Activated CD4-positive, alpha-beta T cell treated with anti-CD3 and anti-CD28 coated beads, Interleukin-2, Interleukin-4, amounts not matched to agents 100 ng/mL and 50 ng/mL, durations not matched to agents 16 hours and 8 hours (primary cell): ENCODE data around the gene FRMPD1.
"Not testable (repeated sequence)": the region's sequence is repeated elsewhere in the genome, so short reads cannot be mapped to it uniquely, and the experiment has no call there.

Experiments
- DNase-seq: peaks from one replicate; pipeline ENCODE4 v3.0.0-alpha.2; 2020; ENCODE audit warnings: low spot score

The FRMPD1 gene, protein sequence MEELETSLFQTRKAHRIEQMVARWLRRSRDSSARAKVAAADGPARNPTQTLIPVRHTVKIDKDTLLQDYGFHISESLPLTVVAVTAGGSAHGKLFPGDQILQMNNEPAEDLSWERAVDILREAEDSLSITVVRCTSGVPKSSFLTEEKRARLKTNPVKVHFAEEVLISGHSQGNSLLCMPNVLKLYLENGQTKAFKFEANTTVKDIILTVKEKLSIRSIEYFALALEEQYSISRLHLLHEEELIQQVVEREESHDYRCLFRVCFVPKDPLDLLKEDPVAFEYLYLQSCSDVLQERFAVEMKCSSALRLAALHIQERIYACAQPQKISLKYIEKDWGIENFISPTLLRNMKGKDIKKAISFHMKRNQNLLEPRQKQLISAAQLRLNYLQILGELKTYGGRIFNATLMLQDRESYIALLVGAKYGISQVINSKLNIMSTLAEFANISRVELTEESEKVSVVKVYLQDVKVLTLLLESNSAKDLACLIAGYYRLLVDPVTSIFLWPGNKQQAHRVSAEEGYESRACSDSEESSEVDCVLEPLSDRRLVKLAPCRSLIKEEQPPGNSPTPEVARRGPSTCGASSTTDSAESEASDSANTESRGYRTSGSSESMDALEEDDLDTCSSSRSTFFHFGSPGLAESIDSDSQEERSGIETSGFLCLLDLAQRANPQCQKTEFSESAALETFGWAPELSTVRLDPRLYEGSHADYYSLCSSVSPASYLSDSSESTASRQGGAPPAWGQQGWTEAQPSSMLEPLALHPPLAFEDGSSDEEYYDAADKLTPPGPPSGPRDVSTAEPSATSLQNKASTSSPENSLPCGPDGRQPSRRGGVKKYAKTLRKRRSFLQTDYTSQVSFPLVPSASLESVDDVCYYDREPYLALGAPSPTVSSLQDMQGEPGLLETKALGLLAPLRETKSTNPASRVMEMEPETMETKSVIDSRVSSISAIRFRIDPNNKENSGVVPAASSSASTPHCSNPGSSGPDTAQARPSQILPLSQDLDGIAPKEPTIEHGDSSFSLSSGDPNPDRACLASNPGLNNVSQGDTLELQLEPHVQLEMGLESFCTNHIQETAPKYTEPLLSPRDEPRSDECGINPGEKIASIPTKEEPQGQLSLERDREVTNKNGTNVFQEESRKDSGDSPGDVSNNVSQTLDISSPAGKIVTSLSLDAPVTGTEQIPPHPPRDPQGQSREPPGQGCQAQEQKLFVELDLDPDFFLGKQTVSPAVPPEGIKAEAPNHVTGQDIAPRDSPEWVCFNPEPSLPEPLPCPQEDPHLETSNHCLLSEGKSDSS (N-terminal part only)

DNA sequence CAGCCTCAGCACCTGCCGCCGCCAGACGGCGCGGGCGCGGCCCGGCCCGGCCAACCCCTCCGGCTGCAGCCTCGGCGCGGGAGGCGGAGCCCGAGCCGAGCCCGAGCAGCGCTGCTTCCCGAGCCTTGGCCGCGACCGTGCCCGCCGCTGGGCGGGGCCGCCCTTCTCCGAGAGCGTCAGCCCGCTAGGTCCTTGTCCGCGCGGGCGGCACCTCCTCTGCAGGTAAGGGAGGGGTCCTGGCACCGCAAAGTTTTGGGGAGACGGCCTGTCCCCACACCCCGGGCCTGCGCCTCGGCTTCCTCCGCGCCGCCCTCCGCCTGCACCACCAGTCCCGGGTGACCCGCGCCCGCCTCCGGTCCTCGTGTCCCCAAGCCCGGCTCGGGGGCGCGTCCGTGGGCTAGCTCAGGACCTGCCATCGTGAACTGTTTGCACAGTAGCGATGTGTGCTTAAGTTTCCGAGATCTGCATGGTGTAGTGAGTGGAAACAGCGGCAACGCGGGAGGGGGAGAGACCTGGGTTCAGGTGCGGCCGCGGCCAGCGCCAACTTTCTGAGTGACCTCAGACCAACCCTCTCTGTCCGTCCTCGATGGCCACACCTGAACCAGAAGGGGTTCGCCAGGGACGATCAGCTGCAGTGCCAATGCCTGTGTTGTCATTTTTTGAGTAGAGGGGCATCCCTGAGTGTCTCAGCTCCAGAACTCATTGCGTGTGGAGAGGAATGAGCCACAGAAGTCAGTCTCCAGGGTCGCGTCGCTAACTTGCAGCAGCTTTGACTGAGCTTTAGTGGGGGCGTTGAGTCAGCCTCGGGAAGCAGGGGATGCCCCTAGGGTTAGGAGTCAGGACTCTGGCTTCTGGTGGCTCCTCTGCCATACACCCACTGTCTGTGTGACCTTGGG, at the start of gene FRMPD1:
TSS of gene FRMPD1 (plus strand) at position 82 of the 896 bp plus-strand sequence. CDS start 41,688 bp downstream, outside the sequence.
- peak; percentile 48 for DNase-seq

DNA sequence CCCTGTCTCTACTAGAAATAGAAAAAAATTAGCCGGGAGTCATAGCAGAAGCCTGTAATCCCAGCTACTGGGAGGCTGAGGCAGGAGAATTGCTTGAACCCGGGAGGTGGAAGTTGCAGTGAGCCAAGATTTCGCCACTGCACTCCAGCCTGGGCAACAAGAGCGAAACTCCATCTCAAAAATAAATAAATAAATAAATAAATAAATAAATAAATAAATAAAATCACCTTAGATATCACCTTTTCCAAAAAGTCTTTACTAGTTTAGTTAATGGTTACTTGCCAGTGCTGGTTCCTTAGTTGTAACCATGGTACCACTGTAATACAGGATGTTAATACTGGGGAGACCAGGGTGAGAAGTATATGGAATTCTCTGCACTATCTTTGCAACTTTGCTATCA, 48.7 kb upstream of the FRMPD1 start:
- DNase-seq = not testable (repeated sequence)

DNA sequence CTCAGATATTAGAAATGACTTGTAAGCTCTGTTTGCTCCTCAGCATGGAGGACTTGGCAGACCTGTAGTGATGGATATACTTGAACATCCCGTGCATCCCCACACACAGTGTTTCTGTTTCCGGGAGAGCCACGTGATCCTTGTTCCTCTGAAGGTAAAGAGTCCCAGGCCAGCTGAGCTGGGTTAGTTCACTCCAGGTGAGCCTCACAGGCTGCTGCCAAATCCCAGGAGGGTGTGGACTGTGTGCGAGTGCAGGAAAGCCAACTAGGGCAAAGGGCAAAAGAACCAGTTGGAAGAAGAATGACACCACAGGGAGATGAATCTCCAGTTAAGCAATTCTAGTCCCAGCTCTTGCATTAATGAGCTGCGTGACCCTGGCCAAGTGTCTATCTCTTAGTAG, 47.9 kb upstream of the FRMPD1 start:
- no peak for DNase-seq

DNA sequence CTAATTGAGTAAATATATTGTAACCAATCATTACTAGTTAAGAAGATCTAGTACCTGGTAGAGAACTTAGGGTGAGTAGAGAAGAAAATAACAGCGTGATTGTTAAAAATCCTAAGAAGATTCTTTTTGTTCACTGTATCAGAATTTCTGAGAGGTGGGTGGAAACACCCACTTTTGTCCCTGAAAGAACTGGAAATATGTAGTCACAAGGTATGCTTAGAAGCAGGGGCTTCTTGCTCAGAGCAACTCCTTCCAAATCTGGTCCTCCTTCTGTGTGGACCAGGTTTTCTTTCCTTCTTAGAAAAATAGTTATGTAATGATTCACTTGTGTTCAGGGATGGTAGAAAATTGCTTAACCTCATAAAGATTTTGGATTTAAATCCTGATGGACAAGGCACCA, 46.5 kb upstream of the FRMPD1 start:
- no peak for DNase-seq

DNA sequence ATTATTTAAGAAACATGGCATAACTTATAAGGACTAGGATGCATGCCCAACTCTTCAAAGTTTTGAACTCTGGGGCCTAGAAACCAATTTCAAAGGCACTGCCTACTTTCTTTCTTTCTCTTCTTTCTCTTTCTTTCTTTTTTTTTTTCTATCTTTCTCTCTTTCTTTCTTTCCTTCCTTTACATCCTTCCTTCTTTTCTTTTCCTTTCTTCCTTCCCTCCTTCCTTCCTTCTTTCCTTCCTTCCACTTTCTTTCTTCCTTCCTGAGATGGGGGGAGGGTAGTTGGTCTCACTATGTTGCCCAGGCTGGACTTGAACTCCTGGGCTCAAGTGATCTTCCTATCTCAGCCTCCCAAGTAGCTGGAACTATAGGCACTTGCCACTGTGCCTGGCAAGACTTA, 42.5 kb upstream of the FRMPD1 start:
- DNase-seq = no peak

DNA sequence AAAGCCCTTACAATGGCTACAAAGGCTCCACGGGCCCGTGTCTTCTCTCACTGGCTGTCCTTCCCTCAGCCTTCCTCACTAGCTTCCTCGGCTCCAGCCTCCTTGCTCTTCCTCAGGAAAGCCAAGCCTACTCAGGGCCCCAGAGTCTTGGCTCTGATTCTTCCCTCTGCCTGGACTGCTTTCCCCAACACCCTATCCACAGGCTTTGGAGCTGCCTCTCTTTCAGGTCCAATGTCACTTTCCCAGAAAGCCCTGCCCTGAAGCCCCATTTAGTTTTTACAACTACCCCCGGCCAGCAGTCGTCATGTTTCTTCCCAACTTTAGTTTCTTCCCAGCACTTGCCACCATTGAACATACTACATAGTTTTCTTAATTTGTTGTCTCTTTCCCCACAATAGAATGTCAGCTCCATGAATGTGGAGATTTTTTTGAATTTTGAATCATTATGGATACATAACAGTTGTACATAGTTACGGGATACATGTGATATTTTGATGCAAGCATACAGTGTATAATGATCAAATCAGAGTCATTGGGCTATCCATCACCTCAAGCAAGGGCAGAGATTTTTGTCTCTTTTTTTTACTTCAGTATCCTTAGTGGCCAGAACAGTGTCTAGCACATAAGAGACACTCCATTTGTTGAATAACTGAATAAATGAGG, 40.9 kb upstream of the FRMPD1 start:
- no peak for DNase-seq

DNA sequence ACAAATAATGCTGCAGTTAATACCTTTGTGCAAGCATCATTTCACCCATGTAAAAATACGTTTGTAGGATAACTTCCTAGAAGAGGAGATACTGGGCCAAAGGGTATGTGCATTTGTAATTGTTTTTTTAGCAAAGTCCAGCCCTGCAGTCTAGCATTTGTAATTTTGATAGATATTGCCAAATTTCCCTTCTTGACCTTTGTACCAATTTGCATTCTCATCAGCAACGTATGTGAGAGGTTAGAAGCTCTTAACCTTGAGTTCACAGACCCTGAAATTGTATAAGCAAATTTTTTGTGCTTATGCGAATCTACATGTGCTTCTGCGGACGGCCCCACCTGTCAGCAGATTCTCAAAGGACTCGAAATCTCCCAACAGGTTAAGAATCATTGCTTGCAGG, 39.7 kb upstream of the FRMPD1 start:
- no peak for DNase-seq

DNA sequence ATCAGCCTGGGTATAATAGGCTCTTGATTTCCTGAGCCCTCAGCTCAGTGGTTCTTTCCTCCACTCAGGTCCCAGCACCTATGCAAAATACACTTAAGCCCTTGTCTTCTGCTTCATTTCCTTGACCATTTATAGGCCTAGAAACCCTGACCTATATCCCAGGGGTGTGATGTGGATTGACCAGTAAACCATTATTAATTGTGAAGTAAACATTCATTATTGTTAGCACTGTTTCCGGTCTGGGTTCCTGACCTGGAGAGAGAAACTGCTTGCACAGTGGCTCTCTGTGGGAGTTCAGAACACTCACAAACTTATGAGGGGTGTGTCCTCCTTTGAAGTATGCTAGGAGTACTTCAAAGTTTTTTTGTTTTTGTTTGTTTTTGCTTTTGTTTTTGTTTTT, 38.8 kb upstream of the FRMPD1 start:
- no peak for DNase-seq

DNA sequence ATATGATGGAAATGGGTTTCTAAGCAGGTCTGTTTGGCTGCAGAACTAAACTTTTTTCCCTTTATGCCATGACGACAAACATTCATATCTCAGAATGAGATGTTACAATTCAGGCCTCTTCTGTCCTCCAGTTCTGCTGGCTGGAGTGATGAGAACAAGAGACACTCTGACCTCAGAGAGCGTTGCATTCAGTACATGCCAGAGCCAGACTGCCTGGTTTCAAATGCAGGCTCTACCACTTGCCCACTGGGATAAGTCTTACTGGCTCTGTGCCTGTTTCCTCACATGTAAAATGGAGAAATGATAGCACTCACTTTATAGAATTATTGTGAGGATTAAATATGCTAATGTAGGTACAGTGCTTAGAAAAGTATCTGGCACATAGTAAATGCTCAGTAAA, 33.6 kb upstream of the FRMPD1 start:
- no peak for DNase-seq

DNA sequence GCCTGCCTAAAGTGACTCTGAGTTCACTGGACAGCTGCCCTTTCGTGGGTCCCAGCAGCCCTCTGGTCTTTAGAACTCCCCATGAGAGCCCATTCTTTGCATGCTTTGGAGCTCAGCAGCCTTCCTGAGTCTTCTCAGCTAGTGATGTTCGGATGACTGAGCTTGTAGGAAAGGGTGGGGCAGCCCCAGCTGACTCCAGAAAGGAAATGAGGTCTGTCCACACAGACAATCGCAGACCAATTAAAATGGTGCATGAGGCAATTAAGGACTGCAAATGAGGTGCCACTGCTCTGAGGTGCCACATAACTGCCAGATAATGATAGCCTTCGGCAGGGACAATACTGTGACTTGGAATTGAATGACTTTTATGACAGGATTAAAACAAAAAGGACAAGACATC, 32.9 kb upstream of the FRMPD1 start:
- DNase-seq = no peak

DNA sequence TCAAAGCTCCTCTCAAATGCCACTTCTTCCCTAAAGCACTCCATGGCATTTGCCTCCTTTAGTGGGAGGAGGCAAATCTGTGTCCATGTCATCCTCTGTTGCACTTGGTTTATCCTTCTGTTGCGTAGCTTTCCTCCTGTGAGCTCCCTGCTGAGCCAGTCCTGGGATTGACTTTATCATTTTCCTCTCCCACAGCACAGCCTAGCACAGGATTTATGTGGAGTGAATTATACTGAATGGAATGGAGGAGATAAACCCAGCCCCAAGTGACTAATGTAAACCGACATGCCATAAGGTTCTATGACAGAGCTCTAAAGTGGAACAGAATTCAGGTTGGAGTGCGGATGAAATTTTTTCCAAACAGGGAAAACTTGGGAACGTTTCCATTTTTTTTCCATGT, 31.9 kb upstream of the FRMPD1 start:
- no peak for DNase-seq

DNA sequence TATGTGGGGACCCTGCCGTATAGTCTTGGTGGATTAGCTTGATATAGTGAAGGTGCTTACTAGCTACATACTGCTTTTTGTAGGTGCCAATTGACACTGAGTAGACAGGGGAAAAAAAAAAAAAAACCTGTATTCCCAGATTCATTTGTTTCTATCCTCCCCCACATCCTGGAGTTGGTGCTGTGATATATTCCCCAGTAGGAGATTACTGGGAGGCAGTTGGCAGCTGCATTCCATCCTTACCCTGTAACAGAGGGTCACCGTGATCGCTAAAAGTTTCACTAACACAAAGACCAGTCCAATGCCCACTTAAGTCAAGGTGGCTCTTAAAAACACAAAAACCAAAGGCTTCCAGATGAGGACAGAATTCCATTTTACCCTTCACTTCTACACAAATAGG, 30.9 kb upstream of the FRMPD1 start:
- DNase-seq = no peak

DNA sequence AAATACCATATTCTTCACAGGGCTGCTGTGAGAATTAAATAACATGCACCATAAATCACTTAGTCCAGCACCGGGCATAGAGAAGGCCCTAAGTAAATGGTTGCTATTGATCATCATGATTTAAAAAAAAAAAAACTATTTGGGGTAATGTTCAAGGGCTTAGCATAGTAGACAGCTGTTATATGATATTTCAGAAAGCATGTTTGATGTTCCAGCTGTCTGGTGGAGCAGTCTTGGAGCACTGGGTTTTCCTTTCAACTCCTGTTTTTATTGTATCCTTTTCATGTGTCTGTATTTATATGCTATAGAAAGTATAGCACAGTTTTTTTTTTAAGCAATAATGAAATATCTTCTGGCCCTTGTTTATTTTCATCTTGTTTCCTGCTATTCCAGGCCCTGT, 30.4 kb upstream of the FRMPD1 start:
- no peak for DNase-seq

DNA sequence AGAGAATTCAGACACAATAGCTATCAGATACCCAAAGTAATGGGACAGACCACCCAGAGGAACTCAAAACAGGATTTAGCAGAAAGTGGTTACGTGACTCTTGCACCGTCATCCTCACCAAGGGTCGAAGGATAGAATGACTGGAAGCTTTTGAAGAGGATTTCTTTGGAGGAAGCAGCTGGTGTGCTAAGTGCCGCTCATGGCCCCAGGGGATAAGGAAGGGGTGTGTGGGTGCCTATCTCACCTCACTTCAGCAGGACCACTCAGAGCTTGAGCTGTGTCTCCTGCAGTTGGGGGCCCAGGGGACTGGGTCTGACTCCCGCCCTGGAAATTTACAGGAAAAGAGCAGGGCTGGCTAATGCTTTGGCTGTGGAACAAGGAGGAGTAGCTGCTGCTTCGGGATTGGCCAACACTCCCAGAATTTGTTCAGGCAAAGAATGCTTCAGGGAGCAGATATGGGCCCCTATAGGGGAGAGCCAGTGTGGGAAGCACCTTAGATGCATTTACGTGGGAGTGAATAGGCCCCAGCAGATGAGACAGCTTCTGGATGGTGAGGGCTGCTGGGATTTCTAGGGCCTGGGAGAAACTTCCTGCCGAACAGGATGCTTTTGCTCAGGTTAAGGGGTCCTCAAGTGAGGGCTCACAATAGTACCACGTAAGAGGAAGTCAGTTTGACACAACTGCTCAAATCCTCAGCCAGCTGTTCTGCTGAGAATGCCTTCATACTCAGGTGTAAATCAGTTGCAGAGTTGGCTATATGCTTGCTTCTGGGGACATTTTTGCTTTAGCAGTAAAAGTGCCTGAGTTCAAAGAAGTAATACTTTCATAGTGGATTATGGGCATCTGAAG, 29.3 kb upstream of the FRMPD1 start:
- no peak for DNase-seq

DNA sequence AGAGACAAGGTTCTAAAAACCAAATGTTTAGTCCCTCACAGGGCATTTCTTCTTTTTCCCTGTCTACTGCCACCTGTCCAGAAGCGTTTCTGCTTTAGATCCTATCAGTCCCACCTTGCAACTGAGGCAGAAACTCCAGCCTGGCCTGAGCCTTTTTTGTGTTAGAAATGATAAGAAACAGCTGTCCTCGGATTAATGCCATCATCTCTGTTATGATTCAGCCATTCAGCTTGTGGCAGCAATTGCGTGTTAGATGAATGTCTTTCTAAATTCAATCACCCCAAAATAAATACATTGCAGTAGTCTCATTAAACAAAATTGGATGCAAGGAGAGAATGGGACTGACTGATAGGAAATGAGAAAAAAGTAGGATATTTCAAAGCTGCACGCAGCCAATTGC, 28.3 kb upstream of the FRMPD1 start:
- DNase-seq = no peak

DNA sequence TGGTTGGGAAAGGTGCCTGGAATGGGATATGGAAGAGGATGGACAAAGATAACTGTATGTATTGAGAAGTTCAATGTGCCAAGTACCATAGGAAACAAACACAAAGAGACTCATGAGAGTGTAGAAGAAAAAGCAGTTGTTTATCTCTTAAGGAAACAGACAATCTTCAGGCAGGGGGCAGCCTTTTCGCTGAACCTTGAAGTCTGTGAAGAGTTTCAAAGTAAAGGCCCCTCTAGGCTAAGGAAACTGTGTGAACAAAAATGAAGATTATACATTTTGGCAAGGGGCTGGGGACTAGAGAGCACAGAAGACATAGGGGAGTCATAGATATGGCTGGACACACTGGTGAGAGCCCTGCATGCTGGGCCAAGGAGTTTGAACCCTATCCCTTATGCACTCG, 27.5 kb upstream of the FRMPD1 start:
- no peak for DNase-seq

DNA sequence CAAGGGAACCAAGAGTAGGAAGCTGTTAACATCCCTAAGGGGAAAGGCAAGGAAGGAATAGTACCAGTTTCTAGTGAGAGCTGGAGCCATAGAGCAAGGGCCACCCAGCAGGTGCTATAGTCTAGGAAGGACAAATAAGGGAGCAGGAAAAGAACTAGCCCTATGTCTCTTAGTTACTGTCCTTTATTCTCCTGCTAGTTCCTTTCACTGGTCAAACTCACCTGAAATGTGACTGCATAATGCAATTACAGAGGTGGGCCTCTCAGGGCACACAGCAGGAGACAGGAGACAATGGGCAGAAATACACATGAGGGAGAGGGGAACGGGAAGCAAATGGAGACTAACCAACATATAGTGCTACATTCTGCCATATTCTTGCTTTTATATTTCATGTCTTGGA, 26.7 kb upstream of the FRMPD1 start:
- no peak for DNase-seq

DNA sequence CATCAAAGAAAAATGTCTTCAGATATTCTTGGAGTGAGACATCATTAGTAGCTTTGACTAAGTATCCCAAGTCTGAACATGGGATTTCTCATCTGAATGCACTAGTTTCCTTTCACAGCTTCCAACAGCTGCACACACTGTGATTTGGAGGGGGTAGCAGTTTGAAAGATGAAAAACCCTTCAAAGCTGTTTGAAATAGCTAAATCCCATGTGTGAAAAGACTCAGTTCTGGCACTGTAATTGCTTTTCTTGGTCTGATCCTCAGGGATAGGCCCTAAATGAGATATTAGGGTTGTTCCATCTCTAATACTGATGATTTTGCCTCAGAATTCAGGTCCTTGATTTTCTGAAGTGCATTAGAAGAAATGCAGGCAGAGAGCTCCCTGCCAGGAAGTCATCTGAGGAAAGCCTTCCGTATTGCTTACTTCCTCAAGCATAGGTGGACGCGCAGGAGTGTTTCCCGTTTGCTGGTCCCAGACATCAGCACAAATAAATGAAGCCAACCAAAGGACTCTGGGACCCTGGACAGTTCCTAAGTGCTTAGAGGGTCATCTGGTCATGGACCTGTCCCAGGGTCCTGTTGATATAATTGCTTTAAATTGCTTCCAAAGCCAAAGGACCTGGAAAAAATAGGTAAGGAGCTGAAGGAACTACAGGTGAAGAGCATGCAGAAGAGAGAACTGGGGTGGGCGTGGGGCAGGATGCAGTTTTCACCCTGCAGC, 25.6 kb upstream of the FRMPD1 start:
- DNase-seq = no peak

DNA sequence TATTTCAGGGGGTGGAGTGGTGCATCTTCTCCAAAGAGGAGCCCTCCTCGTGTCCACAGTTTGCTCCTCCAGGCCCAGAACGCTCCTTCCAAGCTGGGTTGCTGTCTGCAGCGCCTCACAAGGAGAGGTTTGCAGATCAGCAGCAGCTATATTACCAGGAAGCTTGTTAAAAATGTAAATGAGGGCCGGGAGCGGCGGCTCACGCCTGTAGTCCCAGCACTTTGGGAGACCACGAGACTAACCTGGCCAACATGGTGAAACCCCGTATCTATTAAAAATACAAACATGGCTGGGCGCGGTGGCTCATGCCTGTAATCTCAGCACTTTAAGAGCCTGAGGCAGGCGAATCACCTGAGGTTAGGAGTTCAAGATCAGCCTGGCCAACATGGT, 25.0 kb upstream of the FRMPD1 start:
- DNase-seq = no peak
